GM18519 (cell line): ENCODE measurements around the gene EXOC3L1.

Experiments used
- ATAC-seq: cut with Tn5 transposase; IDR thresholded peaks from one replicate; pipeline ENCODE4 v1.9.1; 2021; ENCODE audit warnings: mild to moderate bottlenecking, moderate library complexity; ENCODE audit not compliant: unreplicated experiment, low FRiP score

EXOC3L1 gene

GRCh38 chr16:67190041-67190440 lies at the start of gene EXOC3L1:
TSS of gene EXOC3L1 (minus strand) at chr16:67190136. CDS start at chr16:67189676, 460 bp downstream.
- no peak for ATAC-seq

GRCh38 chr16:67238806-67239470 lies 49.0 kb upstream of the EXOC3L1 start:
- no peak for ATAC-seq

- no peak for ATAC-seq
These were observed 48.3 kb upstream of the EXOC3L1 start for GRCh38 chr16:67238278-67238575.

GRCh38 chr16:67237396-67238277 lies 47.7 kb upstream of the EXOC3L1 start:
- no peak for ATAC-seq

GRCh38 chr16:67236563-67237395 lies 46.8 kb upstream of the EXOC3L1 start:
- no peak for ATAC-seq

- no peak for ATAC-seq
These were observed 46.1 kb upstream of the EXOC3L1 start for GRCh38 chr16:67235816-67236562.

- no peak for ATAC-seq
These were observed 44.3 kb upstream of the EXOC3L1 start for GRCh38 chr16:67234180-67234597.

- no peak for ATAC-seq
These were observed 43.7 kb upstream of the EXOC3L1 start for GRCh38 chr16:67233596-67233995.

- no peak for ATAC-seq
These were observed 41.1 kb upstream of the EXOC3L1 start for GRCh38 chr16:67230809-67231660.

- ATAC-seq = no peak
These were observed 40.2 kb upstream of the EXOC3L1 start for GRCh38 chr16:67229906-67230808.

GRCh38 chr16:67228905-67229304 lies 39.0 kb upstream of the EXOC3L1 start:
- ATAC-seq = no peak

GRCh38 chr16:67228034-67228785 lies 38.3 kb upstream of the EXOC3L1 start:
- no peak for ATAC-seq

GRCh38 chr16:67227567-67227921 lies 37.6 kb upstream of the EXOC3L1 start:
- ATAC-seq = no peak

- peak; percentile 78 for ATAC-seq
These were observed 37.0 kb upstream of the EXOC3L1 start, which contains the start of gene TMEM208 for GRCh38 chr16:67226804-67227566. TSS of gene TMEM208 (plus strand) at chr16:67227130. CDS start at chr16:67227219, 89 bp downstream.

GRCh38 chr16:67226295-67226803 lies 36.4 kb upstream of the EXOC3L1 start:
- ATAC-seq = no peak

GRCh38 chr16:67223992-67224391 lies 34.1 kb upstream of the EXOC3L1 start:
- no peak for ATAC-seq
